GM10266 (cell line): ENCODE results near the gene CDC16.

Experiments used
- DNase-seq: peaks from one replicate; pipeline ENCODE4 v3.0.0; 2012; ENCODE audit errors: extremely low spot score
- TF ChIP-seq, protein P1 (sequence below): IDR thresholded peaks from 2 replicates; pipeline ENCODE4 v1.5.1; 2012; ENCODE audit warnings: mild to moderate bottlenecking, low read depth; ENCODE audit not compliant: control insufficient read depth, insufficient read depth; ENCODE audit errors: missing control alignments

CDC16 gene

GRCh38 chr13:114296902-114297301 is 62.2 kb downstream of the CDC16 start:
- TF ChIP-seq, protein P1, sequence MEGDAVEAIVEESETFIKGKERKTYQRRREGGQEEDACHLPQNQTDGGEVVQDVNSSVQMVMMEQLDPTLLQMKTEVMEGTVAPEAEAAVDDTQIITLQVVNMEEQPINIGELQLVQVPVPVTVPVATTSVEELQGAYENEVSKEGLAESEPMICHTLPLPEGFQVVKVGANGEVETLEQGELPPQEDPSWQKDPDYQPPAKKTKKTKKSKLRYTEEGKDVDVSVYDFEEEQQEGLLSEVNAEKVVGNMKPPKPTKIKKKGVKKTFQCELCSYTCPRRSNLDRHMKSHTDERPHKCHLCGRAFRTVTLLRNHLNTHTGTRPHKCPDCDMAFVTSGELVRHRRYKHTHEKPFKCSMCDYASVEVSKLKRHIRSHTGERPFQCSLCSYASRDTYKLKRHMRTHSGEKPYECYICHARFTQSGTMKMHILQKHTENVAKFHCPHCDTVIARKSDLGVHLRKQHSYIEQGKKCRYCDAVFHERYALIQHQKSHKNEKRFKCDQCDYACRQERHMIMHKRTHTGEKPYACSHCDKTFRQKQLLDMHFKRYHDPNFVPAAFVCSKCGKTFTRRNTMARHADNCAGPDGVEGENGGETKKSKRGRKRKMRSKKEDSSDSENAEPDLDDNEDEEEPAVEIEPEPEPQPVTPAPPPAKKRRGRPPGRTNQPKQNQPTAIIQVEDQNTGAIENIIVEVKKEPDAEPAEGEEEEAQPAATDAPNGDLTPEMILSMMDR: no peak
- DNase-seq: no peak

GRCh38 chr13:114298866-114299265 is 64.2 kb downstream of the CDC16 start:
- no peak for DNase-seq
- TF ChIP-seq, protein P1: no peak

DNA sequence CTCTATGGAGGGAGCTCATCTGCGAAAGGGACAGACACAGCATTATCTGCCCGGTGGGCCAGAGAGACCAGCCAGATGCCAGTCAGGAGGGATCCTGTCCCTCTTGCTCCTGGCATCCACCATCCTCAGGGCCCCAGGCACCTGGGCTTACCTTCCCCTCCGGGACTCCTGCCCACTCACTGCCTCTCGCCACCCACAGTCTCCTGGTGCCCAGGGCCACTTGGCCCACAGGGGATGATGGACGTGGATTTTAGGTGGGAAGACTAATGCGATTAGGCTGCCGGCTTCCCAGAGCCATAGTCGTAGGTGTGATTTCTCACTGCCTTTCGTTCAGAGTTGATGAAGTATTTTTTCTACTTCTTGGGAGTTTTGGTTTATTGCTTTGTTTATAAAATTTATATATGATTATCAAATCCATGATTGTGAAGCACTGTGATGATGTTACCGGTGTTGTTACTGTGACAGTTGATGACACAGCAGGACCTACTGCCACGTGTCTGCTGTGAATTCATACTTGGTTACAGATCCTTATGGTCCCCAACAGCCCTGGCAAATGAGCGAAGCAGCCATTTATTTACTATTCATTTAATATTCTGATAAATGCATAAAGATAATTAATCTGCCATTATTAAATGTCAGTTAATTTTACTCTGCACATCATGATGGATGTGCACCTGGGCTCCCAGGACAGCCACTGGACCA is 65.1 kb downstream of the CDC16 start:
- TF ChIP-seq, protein P1: no peak
- no peak for DNase-seq

GRCh38 chr13:114303700-114304327 is 69.1 kb downstream of the CDC16 start:
- TF ChIP-seq, protein P1: no peak

GRCh38 chr13:114304346-114305034 is 69.8 kb downstream of the CDC16 start:
- TF ChIP-seq, protein P1: no peak
- no peak for DNase-seq

More at GRCh38 chr13:114303700-114304327, 69.1 kb downstream of the CDC16 start:
- no peak for DNase-seq

DNA sequence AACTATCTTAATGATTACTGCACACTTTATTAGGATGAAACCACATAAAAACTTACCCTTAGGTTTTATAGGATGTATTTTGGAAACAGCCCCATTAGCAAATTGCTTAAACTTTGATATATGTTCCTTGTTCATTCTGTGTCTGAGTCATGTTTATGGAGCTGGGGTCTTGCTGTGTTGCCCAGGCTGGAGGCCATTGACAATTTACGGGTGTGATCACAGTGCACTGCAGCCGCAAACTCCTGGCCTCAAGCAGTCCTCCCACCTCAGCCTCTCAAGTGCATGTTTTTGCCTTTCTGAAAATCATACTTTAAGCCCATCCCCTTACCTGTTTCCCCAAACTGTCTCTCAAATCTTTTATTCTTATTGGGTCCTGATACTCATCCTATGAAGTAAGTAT is 74.4 kb downstream of the CDC16 start:
- TF ChIP-seq, protein P1: no peak
- DNase-seq: no peak
